GM23338 (cell line): ENCODE results near the gene RBFOX1. TPM values are rescaled to one million over a fixed set of nuclear protein-coding genes. Genes with fewer than 3 reads are reported as not detected.

ENCODE experiments used
- ATAC-seq: fragments of 200-7000 bp; cut with Tn5 transposase; 3 replicates; pipeline ENCODE4 v1.9.1; 2020
- DNase-seq: peaks from one replicate; pipeline ENCODE4 v3.0.0-alpha.2; 2015; ENCODE audit warnings: low spot score
- H2AFZ ChIP-seq: fragments of 200-600 bp; sonication (generic); 2 replicates; pipeline ENCODE4 v1.8.0; 2016; ENCODE audit warnings: antibody characterized with exemption, mild to moderate bottlenecking, moderate library complexity
- H3F3A ChIP-seq: fragments of 200-600 bp; sonication (generic); replicated peaks from 2 replicates; pipeline ENCODE4 v1.8.0; 2017; ENCODE audit warnings: antibody characterized with exemption, mixed run types, low read depth
- H3K27ac ChIP-seq: fragments of 200-600 bp; sonication (generic); 2 replicates; pipeline ENCODE4 v1.6.1; 2016; ENCODE audit warnings: low read depth
- H3K27me3 ChIP-seq: fragments of 200-600 bp; sonication (generic); 2 replicates; pipeline ENCODE4 v1.8.0; 2016; ENCODE audit warnings: mild to moderate bottlenecking, mixed run types, moderate library complexity; ENCODE audit not compliant: insufficient read depth
- H3K36me3 ChIP-seq: fragments of 200-600 bp; sonication (generic); 2 replicates; pipeline ENCODE4 v1.8.0; 2016; ENCODE audit warnings: mild to moderate bottlenecking; ENCODE audit not compliant: insufficient read depth
- H3K4me1 ChIP-seq: fragments of 200-600 bp; sonication (generic); 2 replicates; pipeline ENCODE4 v1.8.0; 2016; ENCODE audit warnings: mild to moderate bottlenecking, moderate library complexity; ENCODE audit not compliant: insufficient read depth
- H3K4me2 ChIP-seq: fragments of 200-600 bp; sonication (generic); 2 replicates; pipeline ENCODE4 v1.7.1; 2017; ENCODE audit warnings: mixed run types
- H3K4me3 ChIP-seq: fragments of 200-600 bp; sonication (generic); 2 replicates; pipeline ENCODE4 v1.6.1; 2016; ENCODE audit warnings: mixed run types
- H3K79me2 ChIP-seq: fragments of 200-600 bp; sonication (generic); replicated peaks from 2 replicates; pipeline ENCODE4 v1.8.0; 2017; ENCODE audit warnings: mild to moderate bottlenecking; ENCODE audit not compliant: insufficient read depth
- H3K9me2 ChIP-seq: fragments of 200-600 bp; sonication (generic); 2 replicates; pipeline ENCODE4 v1.8.0; 2017; ENCODE audit not compliant: insufficient read depth
- H4K20me1 ChIP-seq: fragments of 200-600 bp; sonication (generic); replicated peaks from 2 replicates; pipeline ENCODE4 v1.8.0; 2017; ENCODE audit warnings: mild to moderate bottlenecking; ENCODE audit not compliant: insufficient read depth
- H3K27ac Mint-ChIP-seq: 2 replicates; pipeline ENCODE4 v1.8.0; 2020; ENCODE audit warnings: inconsistent platforms, mild to moderate bottlenecking, moderate library complexity, mixed read lengths
- H3K27me3 Mint-ChIP-seq: 3 replicates; pipeline ENCODE4 v1.8.0; 2022; ENCODE audit warnings: low read depth, mild to moderate bottlenecking, moderate library complexity, mixed read lengths, inconsistent platforms; ENCODE audit not compliant: insufficient read depth, poor library complexity
- H3K36me3 Mint-ChIP-seq: 3 replicates; pipeline ENCODE4 v1.8.0; 2021; ENCODE audit warnings: low read depth, mild to moderate bottlenecking, inconsistent platforms, moderate library complexity, mixed read lengths
- H3K4me1 Mint-ChIP-seq: 3 replicates; pipeline ENCODE4 v1.8.0; 2020; ENCODE audit warnings: mild to moderate bottlenecking, inconsistent platforms, mixed read lengths
- H3K4me3 Mint-ChIP-seq: 3 replicates; pipeline ENCODE4 v1.8.0; 2021; ENCODE audit warnings: moderate library complexity, mild to moderate bottlenecking, inconsistent platforms, mixed read lengths
- H3K9me3 Mint-ChIP-seq: 3 replicates; pipeline ENCODE4 v1.8.0; 2020; ENCODE audit warnings: moderate library complexity, mild to moderate bottlenecking, inconsistent platforms, mixed read lengths
- CREB1 ChIP-seq: fragments of 250-450 bp; sonication (Bioruptor Pico); IDR thresholded peaks from 2 replicates; pipeline ENCODE4 v1.5.0; 2020; ENCODE audit warnings: low read depth, mild to moderate bottlenecking, moderate library complexity
- CTCF ChIP-seq, 2 experiments: fragments of 200-600 bp in 1 of 2; sonication (generic) in 1 of 2; conservative IDR thresholded peaks; 2 replicates each; pipeline versions ENCODE4 v1.5.1 to v1.6.1; 2016 to 2017; ENCODE audit warnings: antibody characterized with exemption in 2 of 2, low read depth in 2 of 2, mild to moderate bottlenecking in 2 of 2, moderate library complexity in 1 of 2
- EZH2 ChIP-seq: fragments of 200-600 bp; sonication (generic); IDR thresholded peaks from one replicate; pipeline ENCODE4 v1.8.0; 2017; ENCODE audit warnings: antibody characterized with exemption, mild to moderate bottlenecking, low read depth; ENCODE audit not compliant: unreplicated experiment
- EZH2phosphoT487 ChIP-seq: fragments of 200-600 bp; sonication (generic); IDR thresholded peaks from one replicate; pipeline ENCODE4 v1.8.1; 2018; ENCODE audit warnings: antibody characterized with exemption; ENCODE audit not compliant: unreplicated experiment
- JUNB ChIP-seq: IDR thresholded peaks from one replicate; pipeline ENCODE4 v1.6.1; 2016; ENCODE audit warnings: antibody characterized with exemption; ENCODE audit not compliant: unreplicated experiment
- POLR2AphosphoS5 ChIP-seq: IDR thresholded peaks from 2 replicates; pipeline ENCODE4 v1.6.1; 2016; ENCODE audit warnings: antibody characterized with exemption, low read depth
- REST ChIP-seq: IDR thresholded peaks from one replicate; pipeline ENCODE4 v1.6.1; 2018; ENCODE audit warnings: antibody characterized with exemption; ENCODE audit not compliant: unreplicated experiment
- STAT1 ChIP-seq: IDR thresholded peaks from one replicate; pipeline ENCODE4 v1.6.1; 2016; ENCODE audit warnings: antibody characterized with exemption; ENCODE audit not compliant: unreplicated experiment
- ZNF114 ChIP-seq: fragments of 250-450 bp; sonication (Bioruptor Pico); IDR thresholded peaks from 2 replicates; pipeline ENCODE4 v1.5.0; 2020; ENCODE audit warnings: mild to moderate bottlenecking, moderate library complexity
- ZNF331 ChIP-seq: fragments of 250-450 bp; sonication (Bioruptor Pico); IDR thresholded peaks from 2 replicates; pipeline ENCODE4 v1.5.0; 2020; ENCODE audit warnings: low read depth, mild to moderate bottlenecking, moderate library complexity
- polyA plus RNA-seq: library from polyadenylated mRNA; unstranded; fragments of >200 nt; fragmentation: Nextera tagmentation; extraction: Ambion mirVana; gene quantifications from 2 replicates; pipeline ENCODE4 v1.2.1, GENCODE V29; 2016
- total RNA-seq: library from RNA; depleted of rRNA; stranded (reverse); fragments of >200 nt; shearing (Covaris generic); gene quantifications from 2 replicates; pipeline ENCODE4 v1.2.3, GENCODE V29; 2014
- TF ChIP-seq, protein P1 (sequence below): IDR thresholded peaks from 2 replicates; pipeline ENCODE4 v1.6.1; 2016; ENCODE audit warnings: antibody characterized with exemption

The RBFOX1 gene
- total and polyA plus RNA-seq, 2 experiments from 2014 or later = 2.5 to 3.6 TPM

DNA sequence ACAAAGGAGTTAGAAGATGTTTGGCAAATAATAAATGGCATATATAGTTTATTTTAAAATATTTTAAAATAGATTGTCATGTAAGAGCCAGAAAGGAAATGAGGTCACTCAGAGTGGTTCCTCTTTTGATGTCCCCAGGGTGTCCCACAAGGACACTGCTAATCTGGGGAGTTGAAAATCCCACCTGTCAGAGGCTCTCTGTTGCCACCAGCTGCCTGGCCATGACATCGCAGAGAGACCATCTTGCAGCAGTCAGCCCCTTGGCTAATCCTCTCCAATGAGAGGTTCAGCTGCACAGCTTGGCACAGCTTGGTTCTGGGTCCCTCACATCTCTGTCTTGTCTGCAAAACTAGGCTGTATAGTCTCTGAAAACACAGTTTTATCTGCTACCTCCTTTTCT lies 11.0 kb upstream of the RBFOX1 start:
- Histone ChIP-seq H3K36me3 (no peaks in the 10 kb centered on the region), H3F3A (no peaks in the 10 kb centered on the region), H3K27ac (no peak overlapping the region), H4K20me1 (no peaks in the 10 kb centered on the region), H3K27me3 (no peaks in the 10 kb centered on the region), H3K4me3 (no peak overlapping the region), H3K4me2 (no peak overlapping the region), H3K4me1 (no peaks in the 10 kb centered on the region), H2AFZ (no peak overlapping the region), H3K79me2 (no peaks in the 10 kb centered on the region), H3K9me2 (no peaks in the 10 kb centered on the region)
- no peak for DNase-seq
- Mint-ChIP-seq H3K9me3 (peaks cover 13% of the 10 kb centered on the region; the same call in 2 of the 3 replicates), H3K36me3 (no peaks in the 10 kb centered on the region), H3K27me3 (no peaks in the 10 kb centered on the region), H3K4me3 (no peak overlapping the region), H3K27ac (no peak overlapping the region), H3K4me1 (peaks cover 20% of the 10 kb centered on the region)
- peak; percentile 81 for ATAC-seq
- TF ChIP-seq ZNF114 (CRISPR knock-in tag) (no peak), CTCF (conservative IDR thresholded peaks at IDR 0.05; ENCODE audit: low read depth in 2 of 2) (peak in 1 of 2 experiments; percentile 39; a peak in 3 of 4 replicates)

- Histone ChIP-seq H3K36me3 (no peaks in the 10 kb centered on the region), H3K4me2 (no peak overlapping the region), H3K4me1 (no peaks in the 10 kb centered on the region), H4K20me1 (no peaks in the 10 kb centered on the region), H3K27ac (no peak overlapping the region), H3F3A (no peaks in the 10 kb centered on the region), H3K79me2 (no peaks in the 10 kb centered on the region), H3K4me3 (no peak overlapping the region), H2AFZ (no peak overlapping the region), H3K9me2 (no peaks in the 10 kb centered on the region), H3K27me3 (no peaks in the 10 kb centered on the region)
- no peak overlapping the region for H3K4me3 Mint-ChIP-seq
- H3K4me1 Mint-ChIP-seq = peaks cover 20% of the 10 kb centered on the region
- DNase-seq (no peak), ATAC-seq (peak; percentile 48; the same call in 2 of the 3 replicates)
- no peaks in the 10 kb centered on the region for H3K27me3 Mint-ChIP-seq
- H3K36me3 Mint-ChIP-seq = no peaks in the 10 kb centered on the region
- peaks cover 22% of the 10 kb centered on the region; the same call in 2 of the 3 replicates for H3K9me3 Mint-ChIP-seq
- H3K27ac Mint-ChIP-seq = no peak overlapping the region
- TF ChIP-seq CTCF (conservative IDR thresholded peaks at IDR 0.05; ENCODE audit: low read depth in 2 of 2) (no peak), ZNF114 (CRISPR knock-in tag) (no peak), CREB1 (CRISPR knock-in tag) (no peak), EZH2phosphoT487 (no peak), STAT1 (no peak), JUNB (no peak), EZH2 (no peak), POLR2AphosphoS5 (no peak), ZNF331 (CRISPR knock-in tag) (no peak), REST (no peak)
- TF ChIP-seq, protein P1, sequence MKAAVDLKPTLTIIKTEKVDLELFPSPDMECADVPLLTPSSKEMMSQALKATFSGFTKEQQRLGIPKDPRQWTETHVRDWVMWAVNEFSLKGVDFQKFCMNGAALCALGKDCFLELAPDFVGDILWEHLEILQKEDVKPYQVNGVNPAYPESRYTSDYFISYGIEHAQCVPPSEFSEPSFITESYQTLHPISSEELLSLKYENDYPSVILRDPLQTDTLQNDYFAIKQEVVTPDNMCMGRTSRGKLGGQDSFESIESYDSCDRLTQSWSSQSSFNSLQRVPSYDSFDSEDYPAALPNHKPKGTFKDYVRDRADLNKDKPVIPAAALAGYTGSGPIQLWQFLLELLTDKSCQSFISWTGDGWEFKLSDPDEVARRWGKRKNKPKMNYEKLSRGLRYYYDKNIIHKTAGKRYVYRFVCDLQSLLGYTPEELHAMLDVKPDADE = no peak
Observed at GRCh38 chr16:7324321-7324720, 8.3 kb upstream of the RBFOX1 start.
